ENCODE measurements around the gene PRRC2C.

The PRRC2C gene

DNA sequence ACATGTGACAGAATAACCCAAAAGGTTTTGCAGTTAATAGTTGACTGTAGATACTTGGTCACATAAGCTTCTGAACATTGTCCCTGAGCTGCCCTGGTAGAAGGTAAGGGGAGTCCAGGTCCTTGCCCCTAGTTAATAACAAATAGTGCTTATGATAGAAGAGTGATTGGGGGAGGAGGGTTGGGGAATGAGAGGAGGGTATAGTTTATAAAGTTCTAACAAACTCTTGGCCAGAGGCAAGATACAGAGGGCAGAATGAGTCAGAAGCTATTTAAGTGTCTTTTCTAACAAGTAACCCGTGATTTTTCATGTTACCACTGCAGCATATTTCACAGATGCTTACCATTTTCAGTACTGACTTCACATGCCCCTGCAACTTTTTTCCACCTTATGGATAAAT lies 110.0 kb downstream of the PRRC2C start:
- TF ChIP-seq, protein P1, sequence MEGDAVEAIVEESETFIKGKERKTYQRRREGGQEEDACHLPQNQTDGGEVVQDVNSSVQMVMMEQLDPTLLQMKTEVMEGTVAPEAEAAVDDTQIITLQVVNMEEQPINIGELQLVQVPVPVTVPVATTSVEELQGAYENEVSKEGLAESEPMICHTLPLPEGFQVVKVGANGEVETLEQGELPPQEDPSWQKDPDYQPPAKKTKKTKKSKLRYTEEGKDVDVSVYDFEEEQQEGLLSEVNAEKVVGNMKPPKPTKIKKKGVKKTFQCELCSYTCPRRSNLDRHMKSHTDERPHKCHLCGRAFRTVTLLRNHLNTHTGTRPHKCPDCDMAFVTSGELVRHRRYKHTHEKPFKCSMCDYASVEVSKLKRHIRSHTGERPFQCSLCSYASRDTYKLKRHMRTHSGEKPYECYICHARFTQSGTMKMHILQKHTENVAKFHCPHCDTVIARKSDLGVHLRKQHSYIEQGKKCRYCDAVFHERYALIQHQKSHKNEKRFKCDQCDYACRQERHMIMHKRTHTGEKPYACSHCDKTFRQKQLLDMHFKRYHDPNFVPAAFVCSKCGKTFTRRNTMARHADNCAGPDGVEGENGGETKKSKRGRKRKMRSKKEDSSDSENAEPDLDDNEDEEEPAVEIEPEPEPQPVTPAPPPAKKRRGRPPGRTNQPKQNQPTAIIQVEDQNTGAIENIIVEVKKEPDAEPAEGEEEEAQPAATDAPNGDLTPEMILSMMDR (IDR thresholded peaks at IDR 0.05), result no peak

DNA sequence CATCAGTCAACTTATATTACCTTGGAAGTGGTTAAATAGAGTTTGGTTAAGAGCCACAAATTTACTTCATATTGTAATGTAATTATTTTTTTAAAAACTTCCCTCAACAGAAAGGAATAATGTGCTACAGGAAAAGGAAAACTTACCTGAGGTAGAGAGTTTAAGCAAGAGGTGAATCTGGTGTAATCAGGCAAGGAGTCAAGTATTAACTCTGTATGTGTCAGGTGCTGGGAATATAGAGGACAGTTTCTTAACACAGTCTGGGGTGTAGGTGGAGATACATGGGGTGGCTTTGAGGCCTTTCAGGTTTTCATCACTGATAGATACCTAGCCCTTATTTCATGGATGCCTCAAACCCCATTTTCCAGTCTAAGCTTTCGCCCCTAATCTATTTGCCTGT lies 110.8 kb downstream of the PRRC2C start:
- TF ChIP-seq, protein P1 (IDR thresholded peaks at IDR 0.05), result no peak

DNA sequence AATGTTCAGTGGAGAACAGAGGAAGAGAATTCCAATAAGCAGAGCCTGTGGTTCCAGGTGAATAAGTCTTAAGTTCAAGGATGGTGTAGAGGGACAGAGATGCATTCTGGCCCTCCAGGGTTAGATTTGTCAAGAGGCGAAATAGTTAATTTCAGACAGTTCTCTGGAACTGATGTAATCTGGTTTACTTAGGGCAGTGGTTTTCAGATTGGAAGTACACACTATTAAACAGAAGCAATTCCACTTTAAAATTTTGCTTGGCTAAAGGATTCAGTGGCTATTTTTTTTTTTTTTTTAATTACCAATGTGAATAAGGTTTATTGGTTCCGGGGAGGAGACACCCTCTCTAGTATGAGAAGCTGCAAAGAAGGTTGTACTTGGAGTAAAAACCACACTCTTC lies 111.4 kb downstream of the PRRC2C start:
- TF ChIP-seq, protein P1 (IDR thresholded peaks at IDR 0.05), result no peak

DNA sequence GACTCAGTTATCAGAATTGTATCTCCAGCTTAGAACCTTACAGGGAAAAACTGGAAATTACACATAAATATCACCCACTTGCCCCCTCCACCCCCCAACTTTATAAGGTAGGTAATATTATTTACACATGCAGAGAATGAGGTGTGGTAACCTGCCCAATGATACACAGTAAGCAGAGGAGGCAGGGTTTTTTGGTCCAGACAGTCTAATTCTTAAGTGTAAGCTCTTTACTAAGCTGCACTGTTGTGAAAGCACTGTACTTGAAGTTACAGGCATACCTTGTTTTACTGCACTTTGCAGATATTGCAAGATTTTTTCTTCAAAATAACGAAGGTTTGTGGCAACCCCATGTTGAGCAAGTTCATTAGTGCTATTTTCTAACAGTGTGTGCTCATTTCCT lies 111.9 kb downstream of the PRRC2C start:
- TF ChIP-seq, protein P1 (IDR thresholded peaks at IDR 0.05), result no peak

DNA sequence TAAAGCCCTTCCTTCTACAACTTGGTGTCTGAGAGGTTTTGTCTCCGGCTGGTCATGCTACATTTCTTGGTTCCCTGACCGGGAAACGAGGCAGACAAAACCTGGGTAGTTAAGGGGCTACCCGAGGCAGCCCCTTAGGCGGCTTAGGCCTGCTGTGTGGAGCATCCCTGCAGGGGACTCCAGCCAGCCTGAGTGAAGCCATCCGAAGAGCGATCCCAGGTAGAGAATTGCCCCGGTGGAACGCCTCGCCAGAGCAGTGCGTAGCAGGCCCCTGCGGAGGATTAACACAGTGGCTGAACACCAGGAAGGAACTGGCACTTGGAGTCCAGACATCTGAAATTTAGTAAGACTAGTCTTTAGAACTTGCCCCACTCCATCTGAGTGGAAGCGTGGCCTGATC lies 115.5 kb downstream of the PRRC2C start:
- TF ChIP-seq, protein P1 (IDR thresholded peaks at IDR 0.05), result no peak

DNA sequence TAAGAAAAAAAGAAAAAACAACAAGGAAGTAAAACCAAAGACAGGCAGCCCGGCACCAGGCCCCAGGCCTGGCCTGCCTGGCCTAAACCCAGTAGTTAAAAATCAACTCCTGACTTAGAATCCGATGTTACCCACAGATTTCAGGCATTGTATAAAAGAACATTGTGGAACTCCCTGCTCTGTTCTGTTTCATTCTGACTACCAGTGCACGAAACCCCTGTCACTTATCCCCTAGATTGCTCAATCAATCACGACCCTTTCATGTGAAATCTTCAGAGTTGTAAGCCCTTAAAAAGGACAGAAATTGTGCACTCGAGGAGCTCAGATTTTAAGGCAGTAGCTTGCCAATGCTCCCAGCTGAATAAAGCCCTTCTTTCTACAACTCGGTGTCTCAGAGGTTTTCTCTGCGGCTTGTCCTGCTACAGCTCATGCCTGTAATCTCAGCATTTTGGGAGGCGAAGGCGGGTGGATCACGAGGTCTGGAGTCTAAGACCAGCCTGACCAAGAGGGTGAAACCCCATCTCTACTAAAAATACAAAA lies 121.1 kb downstream of the PRRC2C start:
- TF ChIP-seq, protein P1 (IDR thresholded peaks at IDR 0.05), result no peak

DNA sequence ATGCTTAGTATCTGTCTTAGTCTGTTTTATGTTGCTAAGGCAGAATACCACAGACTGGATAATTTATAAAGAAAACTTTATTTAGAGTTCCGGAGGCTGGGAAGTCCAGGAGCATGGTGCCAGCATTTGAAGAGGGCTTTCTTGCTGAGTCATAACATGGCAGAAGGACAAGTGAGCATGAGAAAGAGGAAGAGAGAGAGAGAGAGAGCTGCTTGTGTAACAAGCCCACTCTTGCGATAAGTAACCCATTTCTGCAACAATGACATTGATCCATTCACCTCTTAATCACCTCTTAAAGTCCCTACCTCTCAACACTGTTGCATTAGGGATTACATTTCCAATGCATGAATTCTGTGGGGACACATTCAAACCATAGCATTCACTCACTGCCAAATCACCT lies 125.1 kb downstream of the PRRC2C start:
- TF ChIP-seq, protein P1 (IDR thresholded peaks at IDR 0.05), result no peak

DNA sequence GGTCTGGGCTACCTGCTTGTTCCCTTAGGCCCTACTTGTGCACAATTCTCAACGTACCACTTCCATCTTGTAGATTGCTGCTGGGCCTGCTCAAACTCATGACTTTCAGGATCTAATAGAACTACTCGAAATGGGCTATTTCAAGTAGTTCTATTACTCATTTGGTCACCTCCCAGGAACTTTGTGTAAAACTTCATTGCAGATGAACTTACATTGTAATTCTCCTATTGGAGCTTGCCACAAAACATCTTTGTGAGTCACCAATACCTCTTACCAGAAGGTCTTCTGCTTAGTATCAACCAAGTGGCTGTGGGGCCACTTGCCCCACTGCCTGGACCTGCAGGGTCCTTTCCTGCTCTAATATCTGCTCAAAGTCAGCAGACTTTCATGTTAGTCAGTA lies 126.0 kb downstream of the PRRC2C start:
- TF ChIP-seq, protein P1 (IDR thresholded peaks at IDR 0.05), result no peak

Data from LNCAP (cell line).